Keratinocyte (primary cell): ENCODE results near the gene DCLK2.

Source experiments
- EZH2 ChIP-seq: IDR thresholded peaks from one replicate; pipeline ENCODE4 v1.6.1; 2012; ENCODE audit warnings: inconsistent platforms, mild to moderate bottlenecking, low read length, moderate library complexity
- TF ChIP-seq, protein P1 (sequence below), 3 experiments: IDR thresholded peaks in 1 of 3; conservative IDR thresholded peaks in 1 of 3; optimal IDR thresholded peaks in 1 of 3; 2 replicates in 2 of 3; 3 replicates in 1 of 3; pipeline versions ENCODE3 to v1.5.1; 2011; ENCODE audit warnings: low read length in 3 of 3, mild to moderate bottlenecking in 3 of 3, moderate library complexity in 2 of 3, control low read depth in 1 of 3, inconsistent platforms in 1 of 3; ENCODE audit not compliant: insufficient read depth in 2 of 3; ENCODE audit errors: extremely low read depth in 1 of 3

GRCh38 chr4:150150629-150151062, 72.4 kb downstream of the DCLK2 start:
- TF ChIP-seq, protein P1, sequence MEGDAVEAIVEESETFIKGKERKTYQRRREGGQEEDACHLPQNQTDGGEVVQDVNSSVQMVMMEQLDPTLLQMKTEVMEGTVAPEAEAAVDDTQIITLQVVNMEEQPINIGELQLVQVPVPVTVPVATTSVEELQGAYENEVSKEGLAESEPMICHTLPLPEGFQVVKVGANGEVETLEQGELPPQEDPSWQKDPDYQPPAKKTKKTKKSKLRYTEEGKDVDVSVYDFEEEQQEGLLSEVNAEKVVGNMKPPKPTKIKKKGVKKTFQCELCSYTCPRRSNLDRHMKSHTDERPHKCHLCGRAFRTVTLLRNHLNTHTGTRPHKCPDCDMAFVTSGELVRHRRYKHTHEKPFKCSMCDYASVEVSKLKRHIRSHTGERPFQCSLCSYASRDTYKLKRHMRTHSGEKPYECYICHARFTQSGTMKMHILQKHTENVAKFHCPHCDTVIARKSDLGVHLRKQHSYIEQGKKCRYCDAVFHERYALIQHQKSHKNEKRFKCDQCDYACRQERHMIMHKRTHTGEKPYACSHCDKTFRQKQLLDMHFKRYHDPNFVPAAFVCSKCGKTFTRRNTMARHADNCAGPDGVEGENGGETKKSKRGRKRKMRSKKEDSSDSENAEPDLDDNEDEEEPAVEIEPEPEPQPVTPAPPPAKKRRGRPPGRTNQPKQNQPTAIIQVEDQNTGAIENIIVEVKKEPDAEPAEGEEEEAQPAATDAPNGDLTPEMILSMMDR (optimal IDR thresholded peaks at IDR 0.05 in 1 of 3, IDR thresholded peaks at IDR 0.05 in 1 of 3, conservative IDR thresholded peaks at IDR 0.05 in 1 of 3; ENCODE audit: extremely low read depth in 1 of 3, insufficient read depth in 2 of 3, low read length in 3 of 3) = no peak
- TF ChIP-seq EZH2 = no peak
